ENCODE measurements around the gene TNIK.

TNIK gene

DNA sequence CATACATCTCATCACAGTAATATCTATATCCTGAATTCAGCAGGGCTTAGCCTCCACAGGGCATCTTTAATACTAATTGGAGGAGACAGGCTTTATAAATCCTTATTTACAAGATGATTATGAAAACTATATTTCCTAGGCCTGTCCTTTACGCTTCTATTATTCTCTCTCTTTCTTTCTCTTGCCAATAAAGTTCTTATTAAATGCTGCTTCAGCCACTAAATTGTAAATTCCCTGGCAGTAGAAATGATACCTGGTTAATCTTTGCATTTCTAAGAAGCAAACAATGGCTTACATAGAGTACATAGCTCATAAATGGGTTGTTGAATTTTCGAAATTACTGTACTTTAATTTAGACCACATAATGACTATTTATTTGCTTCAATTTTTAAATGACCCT is 43.5 kb downstream of the TNIK start:
- no peak for DNase-seq

DNA sequence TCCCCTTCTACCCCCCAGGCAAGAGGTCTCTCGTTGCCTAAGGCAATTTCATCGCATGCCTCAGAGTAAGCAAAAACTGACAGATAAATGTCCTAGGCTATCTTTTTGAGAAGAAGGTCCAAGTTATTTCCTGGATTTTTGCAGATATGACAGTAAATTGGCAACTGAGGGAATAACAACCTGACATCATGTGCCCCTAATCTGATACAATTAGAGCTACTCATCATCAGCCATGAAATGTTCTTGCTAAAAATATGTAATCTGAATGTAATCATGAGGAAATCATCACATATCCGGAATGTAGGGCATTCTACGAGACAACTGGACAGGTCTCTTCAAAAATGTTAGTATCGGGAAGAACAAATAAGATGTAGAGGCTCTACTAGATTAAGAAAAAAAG is 44.1 kb downstream of the TNIK start:
- no peak for DNase-seq

GRCh38 chr3:171415070-171415469 is 45.1 kb downstream of the TNIK start:
- no peak for DNase-seq

- no peak for DNase-seq
Measured at GRCh38 chr3:171412473-171412872, 47.7 kb downstream of the TNIK start.

DNA sequence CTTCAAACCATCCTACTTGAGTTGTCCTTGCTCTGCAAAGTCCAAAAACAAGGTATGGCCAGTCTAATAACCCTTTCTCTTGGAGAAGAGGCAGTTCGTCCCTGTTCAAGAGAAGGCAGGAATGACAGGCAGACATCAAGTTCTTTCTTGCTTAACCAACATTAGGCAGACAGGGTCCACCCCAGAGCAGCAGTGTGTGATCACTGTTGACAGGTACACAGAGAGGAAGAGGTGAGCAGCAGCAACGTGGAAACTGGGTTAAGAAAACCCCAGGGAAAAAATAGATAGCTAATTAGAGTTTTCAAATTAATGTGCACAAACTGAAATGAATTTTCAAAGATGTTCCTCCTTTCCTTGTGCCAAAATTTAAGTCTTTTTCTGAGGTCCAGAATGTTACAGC is 48.2 kb downstream of the TNIK start:
- no peak for DNase-seq

- DNase-seq = no peak
Measured at GRCh38 chr3:171410186-171410585, 50.0 kb downstream of the TNIK start.

- no peak for DNase-seq
Measured at GRCh38 chr3:171407759-171408158, 52.4 kb downstream of the TNIK start.

- DNase-seq = no peak
Measured at GRCh38 chr3:171404376-171404967, 55.7 kb downstream of the TNIK start.

DNA sequence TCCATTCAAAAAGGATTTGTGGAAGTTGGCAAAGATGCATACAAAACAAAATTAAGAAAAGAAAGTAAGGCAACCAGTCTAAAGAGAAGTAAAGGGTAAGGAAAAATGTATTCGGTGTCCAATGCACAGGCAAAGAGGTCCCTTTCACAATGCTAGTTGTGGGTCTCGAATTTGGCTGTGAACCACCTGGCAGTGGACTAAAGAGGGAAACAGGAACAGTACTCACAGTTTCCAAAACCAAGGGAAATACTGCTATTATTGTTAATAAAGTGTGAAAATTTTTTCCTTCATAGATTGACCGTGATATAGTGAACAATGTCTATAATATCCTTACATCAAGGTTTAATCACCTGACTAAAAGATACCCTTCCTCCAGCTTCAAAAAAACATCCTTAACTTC is 57.9 kb downstream of the TNIK start:
- DNase-seq = no peak

DNA sequence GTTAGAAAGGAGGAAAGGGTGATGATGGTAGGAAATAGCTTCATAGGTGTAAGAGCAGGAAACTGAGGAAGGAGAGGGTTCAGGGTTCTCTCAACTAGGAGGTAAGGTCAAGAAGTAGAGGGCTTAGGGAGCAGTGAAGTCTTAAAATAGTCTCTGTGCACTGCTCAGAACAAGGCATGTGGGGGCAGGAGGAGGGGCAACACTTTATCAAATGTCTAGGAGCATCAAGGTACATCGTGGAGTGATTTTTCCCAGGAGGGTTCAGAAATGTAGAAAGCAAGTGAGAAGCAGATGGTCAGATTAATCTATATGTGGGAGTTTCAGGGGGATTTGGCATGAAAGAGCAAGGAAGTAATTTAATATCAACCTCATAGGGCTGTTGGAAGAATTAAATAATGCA is 58.8 kb downstream of the TNIK start:
- DNase-seq = no peak

- no peak for DNase-seq
Measured at GRCh38 chr3:171399842-171400241, 60.4 kb downstream of the TNIK start.

DNA sequence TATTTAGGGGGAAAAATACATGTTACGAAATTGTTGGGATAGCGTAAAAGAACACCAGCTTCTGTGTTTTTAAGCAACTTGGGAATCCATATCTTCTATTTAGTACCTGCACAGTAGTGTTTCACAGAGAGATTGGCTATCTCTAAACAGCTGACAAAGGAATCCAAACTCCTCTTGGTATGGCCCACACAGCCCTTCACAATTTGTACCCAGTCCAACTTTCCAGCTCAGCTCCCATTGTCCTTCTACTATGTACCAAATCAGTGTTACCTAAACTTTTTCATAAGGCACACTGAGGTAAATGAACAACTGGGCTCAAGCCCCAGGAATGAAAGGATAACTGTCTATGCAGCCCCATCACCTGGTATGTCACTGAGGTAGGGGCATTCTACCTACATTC is 61.9 kb downstream of the TNIK start:
- no peak for DNase-seq

GRCh38 chr3:171397089-171397488 is 63.1 kb downstream of the TNIK start:
- DNase-seq = no peak

DNA sequence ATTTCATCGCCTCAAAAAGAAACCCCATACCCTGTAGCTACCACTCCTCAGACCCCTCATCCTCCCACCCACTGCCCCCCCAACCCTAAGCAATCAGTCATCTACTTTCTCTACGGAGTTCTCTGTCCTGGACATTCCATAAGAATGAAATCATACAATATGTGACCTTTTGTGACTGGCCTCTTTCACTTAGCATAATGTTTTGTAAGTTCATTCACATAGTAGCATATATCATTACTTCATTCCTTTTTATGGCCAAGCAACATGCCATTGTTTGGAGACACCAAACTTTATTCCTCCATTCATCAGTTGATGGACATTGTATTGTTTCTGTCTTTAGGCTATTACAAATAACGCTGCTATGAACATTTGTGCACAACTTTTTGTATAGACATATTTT is 64.2 kb downstream of the TNIK start:
- no peak for DNase-seq

DNA sequence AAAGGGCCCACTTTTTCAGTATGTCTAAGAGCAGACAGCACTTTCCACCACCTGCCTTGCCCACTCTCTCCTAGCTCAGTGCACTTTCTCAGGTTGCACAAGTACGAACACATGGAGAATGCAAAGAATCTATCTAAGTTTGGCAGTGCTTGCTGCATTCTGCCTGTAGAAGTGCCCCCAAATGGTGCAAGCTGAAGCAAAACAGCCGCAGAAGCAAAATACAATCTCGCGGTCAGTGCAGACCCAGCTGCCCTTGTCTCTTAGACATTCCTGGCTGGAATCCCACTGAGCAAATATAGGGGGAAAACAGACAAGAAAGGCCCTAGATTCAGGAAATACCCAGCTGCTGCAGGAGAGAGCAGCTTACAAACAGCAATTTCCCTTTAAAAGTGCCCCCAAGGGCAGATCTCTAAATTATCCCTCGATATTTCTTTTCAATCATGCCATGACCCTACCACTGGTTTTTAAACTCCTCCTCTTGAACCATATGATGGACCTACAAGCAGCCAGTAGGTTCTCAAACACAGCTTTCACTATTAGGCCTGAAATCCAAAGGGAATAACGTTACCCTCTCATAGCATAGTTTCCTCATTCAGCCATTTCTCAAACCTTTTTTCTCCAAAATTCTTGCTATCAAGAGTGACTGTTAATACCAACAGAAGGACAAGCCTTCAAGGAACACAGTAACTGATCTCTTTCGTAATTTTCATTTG is 67.0 kb downstream of the TNIK start:
- DNase-seq = no peak

DNA sequence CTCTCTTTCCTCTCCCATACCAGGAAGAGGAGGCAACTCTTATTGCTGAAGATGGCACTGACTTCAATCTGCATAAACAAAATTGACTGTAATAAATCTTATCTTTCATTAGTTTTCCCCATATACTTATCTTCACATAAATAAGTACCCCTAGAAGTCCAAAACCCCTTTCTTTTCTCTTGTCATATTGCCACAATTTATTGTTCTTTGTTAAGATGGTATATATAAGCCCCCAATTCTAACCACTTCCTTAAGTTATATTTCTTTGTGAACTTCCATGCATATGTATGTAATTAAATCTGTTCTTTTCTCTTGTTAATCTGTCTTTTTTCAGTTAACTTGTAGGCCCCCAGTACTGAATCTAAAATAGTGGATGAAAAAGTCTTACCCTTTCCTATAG is 68.8 kb downstream of the TNIK start:
- no peak for DNase-seq

- no peak for DNase-seq
Measured at GRCh38 chr3:171390051-171390941, 69.9 kb downstream of the TNIK start.

DNA sequence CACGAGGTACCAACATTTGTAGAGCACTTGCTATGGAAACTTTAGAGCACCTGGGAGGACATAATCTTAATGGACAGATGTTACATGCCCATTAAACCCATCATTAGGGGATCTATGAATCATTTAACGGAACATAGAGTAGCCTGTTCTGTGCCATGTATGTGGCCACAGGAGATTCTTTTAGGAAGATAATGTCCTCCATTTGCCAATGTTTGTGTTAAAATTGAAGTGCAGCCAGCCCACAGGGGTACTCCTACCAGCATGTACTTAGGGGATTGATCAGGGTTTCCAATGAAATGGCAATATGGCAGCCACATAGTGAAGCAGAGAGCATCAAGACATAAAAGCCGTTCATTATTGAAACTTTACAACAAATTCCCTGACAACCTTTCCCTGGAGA is 70.7 kb downstream of the TNIK start:
- DNase-seq = no peak

GRCh38 chr3:171388527-171388926 is 71.7 kb downstream of the TNIK start:
- DNase-seq = no peak

DNA sequence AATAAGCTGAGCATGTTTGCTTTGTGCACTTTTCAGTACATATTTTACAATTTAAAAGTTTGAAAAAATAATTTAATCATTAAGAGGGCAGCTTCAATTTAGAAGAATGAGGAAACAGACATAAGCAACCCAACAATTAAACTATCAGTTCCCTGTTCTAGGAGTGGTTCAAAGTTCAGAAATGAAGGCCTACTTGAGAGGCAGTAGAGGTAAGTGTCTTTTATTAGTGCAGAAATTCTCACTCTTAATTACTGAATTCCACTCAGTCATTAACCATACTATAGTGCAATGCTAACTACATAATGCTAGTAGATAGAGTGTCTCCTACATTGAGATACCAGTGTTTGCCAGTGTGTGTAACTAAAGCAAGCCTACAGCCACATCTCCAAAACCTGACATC is 73.1 kb downstream of the TNIK start:
- DNase-seq = no peak

DNA sequence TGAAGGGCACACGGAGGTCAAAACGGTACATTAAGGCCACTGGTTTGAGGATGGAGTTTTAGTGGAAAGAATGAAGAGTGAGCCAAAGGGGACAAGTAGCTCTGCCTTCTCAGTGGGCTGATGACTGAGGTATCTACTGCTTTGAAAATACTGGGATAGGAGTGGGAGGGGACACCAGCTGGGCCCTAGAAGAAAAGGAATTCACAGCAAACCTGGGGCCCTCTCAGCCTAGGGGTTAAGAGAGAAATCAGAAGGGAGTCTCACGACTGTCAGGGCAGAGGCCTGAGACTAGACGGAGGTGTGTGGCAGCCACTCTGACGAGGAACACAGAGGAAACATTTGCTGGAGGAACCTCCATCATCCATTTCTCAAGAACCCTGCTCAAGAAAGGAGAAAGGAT is 75.1 kb downstream of the TNIK start:
- no peak for DNase-seq

GRCh38 chr3:171384101-171384891 is 75.9 kb downstream of the TNIK start:
- DNase-seq = no peak
